Suprapubic skin (tissue), 4 donors: ENCODE data around the gene PRSS35. TPM values are rescaled to one million over a fixed set of nuclear protein-coding genes. Genes with fewer than 3 reads are reported as not detected.

Experiments
- DNase-seq, 2 donors: peaks; one replicate each; pipeline ENCODE4 v3.0.0-alpha.2; 2019; ENCODE audit warnings: low spot score in 2 of 2
- H3K27ac ChIP-seq: fragments of 200-600 bp; sonication (generic); one replicate; pipeline ENCODE4 v1.5.1; 2019
- H3K27me3 ChIP-seq: fragments of 200-600 bp; sonication (generic); one replicate; pipeline ENCODE4 v1.5.1; 2019
- H3K36me3 ChIP-seq: fragments of 200-600 bp; sonication (generic); one replicate; pipeline ENCODE4 v1.5.1; 2019
- H3K4me1 ChIP-seq: fragments of 200-600 bp; sonication (generic); one replicate; pipeline ENCODE4 v1.5.1; 2019
- H3K4me3 ChIP-seq: fragments of 200-600 bp; sonication (generic); one replicate; pipeline ENCODE4 v1.5.1; 2019; ENCODE audit warnings: mild to moderate bottlenecking
- H3K9me3 ChIP-seq: fragments of 200-600 bp; sonication (generic); one replicate; pipeline ENCODE4 v1.5.1; 2019
- EP300 ChIP-seq: sonication (generic); formaldehyde crosslinking; IDR thresholded peaks from one replicate; pipeline ENCODE4 v1.6.1; 2017; ENCODE audit warnings: antibody characterized with exemption
- POLR2A ChIP-seq, 2 donors: fragments of 450-650 bp; IDR thresholded peaks; one replicate each; pipeline ENCODE4 v1.6.1; 2017; ENCODE audit warnings: antibody characterized with exemption in 2 of 2, mild to moderate bottlenecking in 2 of 2, moderate library complexity in 2 of 2
- POLR2AphosphoS5 ChIP-seq, 3 donors: sonication (generic); formaldehyde crosslinking; IDR thresholded peaks; one replicate each; pipeline ENCODE4 v1.6.1; 2017; ENCODE audit warnings: antibody characterized with exemption in 3 of 3
- WGBS: methylation state at CpG from one replicate; pipeline ENCODE4 v1.1.5; 2018; 5-methylcytosine and 5-hydroxymethylcytosine counted together
- total RNA-seq, 4 donors: library from RNA; depleted of rRNA; stranded (reverse); fragments of >200 nt; gene quantifications; one replicate each; pipeline ENCODE4 v1.1.0, GENCODE V29; 2016
- TF ChIP-seq, protein P1 (sequence below), 2 donors: fragments of 200-600 bp in 1 of 2; fragments of 450-650 bp in 1 of 2; sonication (generic) in 1 of 2; IDR thresholded peaks; one replicate each; pipeline ENCODE4 v1.5.1; 2016 to 2019; ENCODE audit warnings: antibody characterized with exemption in 2 of 2, mild to moderate bottlenecking in 1 of 2, moderate library complexity in 1 of 2

The PRSS35 gene
- total RNA-seq, 4 donors from 2014 or later: 0.42 TPM; not detected in 3

DNA sequence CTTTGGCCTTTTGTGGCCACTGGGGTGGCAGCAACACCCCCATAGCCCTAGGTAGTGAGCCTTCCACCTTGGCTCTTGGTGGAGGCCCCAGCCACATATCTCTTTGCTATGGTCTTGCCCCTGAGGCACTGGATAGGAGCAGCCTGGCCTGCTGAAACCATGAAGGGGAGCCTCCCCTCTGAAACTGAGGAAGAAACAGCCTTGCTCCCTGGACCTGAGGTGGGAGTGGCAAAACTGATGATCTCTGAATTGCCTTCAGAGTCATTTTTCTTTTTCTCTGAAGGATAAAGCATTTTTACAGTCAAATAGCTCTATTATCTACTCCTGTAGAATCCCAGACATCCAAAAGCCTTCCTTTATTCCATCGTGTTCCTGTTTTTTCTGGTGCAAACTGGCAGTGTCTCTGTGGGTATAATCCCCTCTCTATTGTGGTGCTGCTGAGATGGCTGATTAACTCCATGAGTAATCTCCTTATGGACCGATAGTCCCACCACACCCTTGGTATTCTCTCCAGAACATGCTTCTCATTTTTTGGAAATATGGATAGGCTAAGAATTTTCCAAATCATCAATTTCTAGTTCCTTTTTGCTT is 22.0 kb upstream of the PRSS35 start:
- DNase-seq: no peak
- no peaks in the 10 kb centered on the region for H3K36me3 ChIP-seq
- TF ChIP-seq POLR2AphosphoS5 (IDR thresholded peaks at IDR 0.05): no peak
- TF ChIP-seq POLR2A (IDR thresholded peaks at IDR 0.05): no peak
- TF ChIP-seq, protein P1, sequence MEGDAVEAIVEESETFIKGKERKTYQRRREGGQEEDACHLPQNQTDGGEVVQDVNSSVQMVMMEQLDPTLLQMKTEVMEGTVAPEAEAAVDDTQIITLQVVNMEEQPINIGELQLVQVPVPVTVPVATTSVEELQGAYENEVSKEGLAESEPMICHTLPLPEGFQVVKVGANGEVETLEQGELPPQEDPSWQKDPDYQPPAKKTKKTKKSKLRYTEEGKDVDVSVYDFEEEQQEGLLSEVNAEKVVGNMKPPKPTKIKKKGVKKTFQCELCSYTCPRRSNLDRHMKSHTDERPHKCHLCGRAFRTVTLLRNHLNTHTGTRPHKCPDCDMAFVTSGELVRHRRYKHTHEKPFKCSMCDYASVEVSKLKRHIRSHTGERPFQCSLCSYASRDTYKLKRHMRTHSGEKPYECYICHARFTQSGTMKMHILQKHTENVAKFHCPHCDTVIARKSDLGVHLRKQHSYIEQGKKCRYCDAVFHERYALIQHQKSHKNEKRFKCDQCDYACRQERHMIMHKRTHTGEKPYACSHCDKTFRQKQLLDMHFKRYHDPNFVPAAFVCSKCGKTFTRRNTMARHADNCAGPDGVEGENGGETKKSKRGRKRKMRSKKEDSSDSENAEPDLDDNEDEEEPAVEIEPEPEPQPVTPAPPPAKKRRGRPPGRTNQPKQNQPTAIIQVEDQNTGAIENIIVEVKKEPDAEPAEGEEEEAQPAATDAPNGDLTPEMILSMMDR (IDR thresholded peaks at IDR 0.05): no peak
- H3K27me3 ChIP-seq: no peaks in the 10 kb centered on the region
- H3K27ac ChIP-seq: no peak overlapping the region
- no peaks in the 10 kb centered on the region for H3K4me1 ChIP-seq
- 62% methylated on average over 2 of the region's 2 CpGs for WGBS
- no peaks in the 10 kb centered on the region for H3K9me3 ChIP-seq
- H3K4me3 ChIP-seq: no peak overlapping the region

DNA sequence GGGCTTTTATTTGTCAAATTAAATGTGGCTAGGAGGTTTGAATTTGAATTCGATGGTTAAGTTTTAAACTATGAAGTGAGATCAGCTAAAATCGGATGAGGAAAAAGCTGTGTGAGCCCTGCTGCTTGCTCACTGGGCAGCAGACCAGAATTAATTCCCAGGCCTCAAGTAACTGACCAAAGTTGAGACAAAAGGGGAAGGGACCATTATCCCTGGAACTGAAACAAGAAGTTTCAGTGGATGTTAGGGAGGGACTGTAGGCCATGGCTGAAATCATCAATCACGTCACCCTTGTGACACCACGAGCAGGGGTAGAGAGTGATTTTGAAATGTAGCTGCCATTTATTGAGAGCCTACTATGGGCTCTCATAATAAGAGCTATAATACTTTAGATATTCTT is 7.0 kb upstream of the PRSS35 start:
- Histone ChIP-seq H3K9me3 (no peaks in the 10 kb centered on the region), H3K36me3 (no peaks in the 10 kb centered on the region), H3K4me1 (no peaks in the 10 kb centered on the region), H3K4me3 (no peak overlapping the region), H3K27ac (no peak overlapping the region), H3K27me3 (no peaks in the 10 kb centered on the region)
- TF ChIP-seq EP300: no peak
- TF ChIP-seq, protein P1 (IDR thresholded peaks at IDR 0.05): no peak
- no peak for TF ChIP-seq POLR2A (IDR thresholded peaks at IDR 0.05)
- no peak for TF ChIP-seq POLR2AphosphoS5 (IDR thresholded peaks at IDR 0.05)
- WGBS: 64% methylated on average over 4 of the region's 4 CpGs
- no peak for DNase-seq

DNA sequence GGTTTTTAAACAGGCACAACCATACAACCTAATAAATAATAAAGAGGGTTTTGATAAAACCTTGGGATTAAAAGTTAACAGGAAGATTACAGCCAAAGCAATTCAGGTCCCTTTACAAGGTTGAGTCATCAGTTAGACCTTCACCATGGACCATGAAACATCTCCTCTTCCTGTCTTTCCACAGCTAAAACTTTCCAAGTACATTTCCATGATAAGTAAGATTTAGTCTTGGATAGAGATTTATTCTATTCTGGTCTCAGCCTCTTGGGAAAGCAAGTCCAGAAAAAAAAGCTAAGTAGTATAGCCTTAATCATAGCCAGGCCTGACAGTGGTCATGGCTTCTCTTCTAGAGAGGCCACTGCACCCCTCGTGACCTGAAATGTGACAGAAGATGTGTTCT is 2.9 kb upstream of the PRSS35 start:
- H3K27ac ChIP-seq: no peak overlapping the region
- no peaks in the 10 kb centered on the region for H3K27me3 ChIP-seq
- H3K4me1 ChIP-seq: peaks cover 14% of the 10 kb centered on the region
- no peaks in the 10 kb centered on the region for H3K36me3 ChIP-seq
- no peak overlapping the region for H3K4me3 ChIP-seq
- TF ChIP-seq, protein P1 (IDR thresholded peaks at IDR 0.05): no peak
- no peaks in the 10 kb centered on the region for H3K9me3 ChIP-seq
- no peak for DNase-seq
- 75% methylated on average over 1 of the region's 1 CpG for WGBS

DNA sequence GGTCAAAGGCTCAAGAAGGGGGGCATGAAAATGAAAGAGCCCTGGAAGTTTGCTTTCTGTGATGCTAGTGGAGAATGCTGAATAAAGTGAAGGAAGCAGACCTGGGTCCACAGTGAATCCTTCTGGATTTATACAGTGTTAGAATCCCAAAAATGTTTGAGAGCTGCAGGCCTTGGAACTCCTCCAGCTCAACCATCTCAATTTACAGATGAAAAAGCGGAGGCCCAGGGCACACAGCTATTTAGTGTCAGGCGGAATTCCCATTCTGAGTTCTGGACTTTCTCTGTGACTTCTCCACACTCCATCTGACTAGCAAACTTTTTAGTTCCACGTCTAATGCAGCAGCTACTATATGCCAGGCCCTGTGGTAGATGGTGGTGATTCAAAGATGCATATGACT is 1.5 kb upstream of the PRSS35 start:
- H3K9me3 ChIP-seq: no peaks in the 10 kb centered on the region
- peaks cover 14% of the 10 kb centered on the region for H3K4me1 ChIP-seq
- TF ChIP-seq EP300: no peak
- no peak for TF ChIP-seq POLR2A (IDR thresholded peaks at IDR 0.05)
- no peak for TF ChIP-seq POLR2AphosphoS5 (IDR thresholded peaks at IDR 0.05)
- TF ChIP-seq, protein P1 (IDR thresholded peaks at IDR 0.05): no peak
- H3K27ac ChIP-seq: no peak overlapping the region
- H3K4me3 ChIP-seq: no peak overlapping the region
- no peaks in the 10 kb centered on the region for H3K36me3 ChIP-seq
- 88% methylated on average over 3 of the region's 3 CpGs for WGBS
- H3K27me3 ChIP-seq: no peaks in the 10 kb centered on the region
- DNase-seq: no peak

DNA sequence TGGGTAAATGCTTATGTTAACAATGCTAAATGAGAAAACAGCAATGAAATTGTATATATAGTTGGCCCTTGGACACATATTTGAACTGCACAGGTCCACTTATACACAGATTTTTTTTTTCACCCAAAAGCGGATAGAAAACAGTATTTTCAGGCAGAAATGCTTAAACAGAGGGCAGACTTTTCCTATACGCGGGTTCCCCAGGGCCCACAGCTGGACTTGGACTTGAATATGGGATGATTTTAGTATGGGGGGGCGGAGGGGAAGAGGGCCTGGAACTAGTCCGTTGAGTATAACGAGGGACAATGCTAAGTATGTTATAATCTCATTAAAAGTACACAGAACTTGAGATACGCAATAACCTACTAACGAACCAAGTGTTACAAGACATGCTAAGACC is 1.1 kb upstream of the PRSS35 start:
- H3K27me3 ChIP-seq: no peaks in the 10 kb centered on the region
- no peak for DNase-seq
- H3K36me3 ChIP-seq: no peaks in the 10 kb centered on the region
- no peaks in the 10 kb centered on the region for H3K9me3 ChIP-seq
- no peak overlapping the region for H3K27ac ChIP-seq
- peaks cover 14% of the 10 kb centered on the region for H3K4me1 ChIP-seq
- no peak overlapping the region for H3K4me3 ChIP-seq
- TF ChIP-seq POLR2A (IDR thresholded peaks at IDR 0.05) (no peak), EP300 (no peak)
- TF ChIP-seq, protein P1 (IDR thresholded peaks at IDR 0.05): no peak
- WGBS: 81% methylated on average over 8 of the region's 8 CpGs
